HCT116 (cell line): ENCODE results near the gene PDE9A. TPM values are rescaled to one million over a fixed set of nuclear protein-coding genes. Genes with fewer than 3 reads are reported as not detected.

Source experiments
- ATAC-seq: fragments of 200-7000 bp; cut with Tn5 transposase; 2 replicates; pipeline ENCODE4 v1.9.1; 2020; ENCODE audit warnings: mild to moderate bottlenecking, moderate library complexity
- BruUV-seq: library from RNA; stranded (reverse); fragments of 400-500 nt; replicated peaks from 2 replicates; lab custom pipeline; 2021; lab: Mats Ljungman, UMichigan
- CTCF ChIA-PET: fragments of 300-600 bp; sonication (Branson Sonifier 250); formaldehyde crosslinking; loops from one replicate; lab custom pipeline; 2021; ENCODE audit warnings: antibody characterized with exemption; lab: Charles Lee
- POLR2A ChIA-PET: fragments of 300-600, 350-600 bp; sonication (Branson Sonifier 250); formaldehyde crosslinking; loops from one replicate; lab custom pipeline; 2021; ENCODE audit warnings: antibody characterized with exemption; lab: Charles Lee
- RAD21 ChIA-PET, 2 experiments: fragments of 300-600 bp; sonication (Branson Sonifier 250); formaldehyde crosslinking; loops; one replicate each; lab custom pipeline; 2023; ENCODE audit warnings: low total read pairs in 2 of 2; ENCODE audit not compliant: uncharacterized antibody in 2 of 2, unreplicated experiment in 2 of 2, low non-redundant PET in 1 of 2; lab: Charles Lee
- DNase-seq: peaks from one replicate; pipeline ENCODE4 v3.0.0-alpha.2; 2010; ENCODE audit warnings: low read depth, low spot score
- H2AFZ ChIP-seq: fragments of 200-600 bp; shearing (Covaris generic), sonication (generic); 2 replicates; pipeline ENCODE4 v1.6.1; 2017; ENCODE audit warnings: low read depth, mixed run types, mixed read lengths, antibody characterized with exemption, low read length; ENCODE audit not compliant: poor library complexity, severe bottlenecking
- H3K27ac ChIP-seq: 2 replicates; pipeline ENCODE4 v1.5.1; 2012; ENCODE audit warnings: low read depth, low read length
- H3K27me3 ChIP-seq: fragments of 200-600 bp; sonication (generic); 2 replicates; pipeline ENCODE4 v1.6.1; 2016; ENCODE audit warnings: mixed run types, low read length, mixed read lengths; ENCODE audit not compliant: insufficient read depth
- H3K36me3 ChIP-seq, 2 experiments: fragments of 200-500 bp in 1 of 2; fragments of 200-600 bp in 1 of 2; sonication (Bioruptor generic) in 1 of 2; sonication (generic) in 1 of 2; 2 replicates each; pipeline versions ENCODE4 v1.5.1 to v1.6.1; 2014 to 2016; ENCODE audit warnings: low read length in 2 of 2, inconsistent platforms in 1 of 2, mixed read lengths in 1 of 2, mixed run types in 1 of 2; ENCODE audit not compliant: insufficient read depth in 2 of 2, control insufficient read depth in 1 of 2
- H3K4me1 ChIP-seq, 2 experiments: fragments of 200-600 bp in 1 of 2; sonication (generic) in 1 of 2; 2 replicates each; pipeline versions ENCODE4 v1.5.1 to v1.6.1; 2012 to 2017; ENCODE audit warnings: low read length in 2 of 2, inconsistent platforms in 1 of 2, mild to moderate bottlenecking in 1 of 2, mixed read lengths in 1 of 2, mixed run types in 1 of 2, moderate library complexity in 1 of 2; ENCODE audit not compliant: insufficient read depth in 2 of 2, control insufficient read depth in 1 of 2
- H3K4me2 ChIP-seq: fragments of 200-600 bp; sonication (generic); 2 replicates; pipeline ENCODE4 v1.6.1; 2017; ENCODE audit warnings: mixed run types, low read length, mixed read lengths
- H3K4me3 ChIP-seq, 2 experiments: fragments of 200-600 bp in 1 of 2; sonication (generic) in 1 of 2; replicated peaks in 1 of 2; 2 replicates each; pipeline ENCODE4 v1.5.1; 2011 to 2016; ENCODE audit warnings: low read length in 2 of 2, control low read depth in 1 of 2, low read depth in 1 of 2, mild to moderate bottlenecking in 1 of 2, mixed read lengths in 1 of 2, mixed run types in 1 of 2
- H3K79me2 ChIP-seq: fragments of 200-600 bp; sonication (generic); 2 replicates; pipeline ENCODE4 v1.6.1; 2017; ENCODE audit warnings: mild to moderate bottlenecking, mixed run types, low read length, moderate library complexity, mixed read lengths; ENCODE audit not compliant: insufficient read depth
- H3K9ac ChIP-seq: fragments of 200-600 bp; sonication (generic); 2 replicates; pipeline ENCODE4 v1.6.1; 2016; ENCODE audit warnings: low read length, mixed read lengths
- H3K9me2 ChIP-seq: fragments of 200-600 bp; sonication (generic), shearing (Covaris generic); 2 replicates; pipeline ENCODE4 v1.6.1; 2017; ENCODE audit warnings: mixed run types, mild to moderate bottlenecking, moderate library complexity; ENCODE audit not compliant: insufficient read depth
- H3K9me3 ChIP-seq, 2 experiments: fragments of 200-500 bp in 1 of 2; fragments of 200-600 bp in 1 of 2; sonication (Bioruptor generic) in 1 of 2; sonication (generic) in 1 of 2; 2 replicates each; pipeline ENCODE4 v1.6.1; 2014 to 2017; ENCODE audit warnings: low read length in 2 of 2, mixed read lengths in 2 of 2, inconsistent platforms in 1 of 2, low read depth in 1 of 2, mild to moderate bottlenecking in 1 of 2, mixed run types in 1 of 2, moderate library complexity in 1 of 2; ENCODE audit not compliant: control insufficient read depth in 1 of 2, insufficient read depth in 1 of 2
- H4K20me1 ChIP-seq: fragments of 200-600 bp; sonication (generic), shearing (Covaris generic); 2 replicates; pipeline ENCODE4 v1.6.1; 2017; ENCODE audit warnings: mixed run types, mild to moderate bottlenecking, moderate library complexity; ENCODE audit not compliant: insufficient read depth
- CEBPB ChIP-seq: IDR thresholded peaks from 2 replicates; pipeline ENCODE4 v1.6.1; 2012; ENCODE audit warnings: low read depth
- FOSL1 ChIP-seq: IDR thresholded peaks from 2 replicates; pipeline ENCODE4 v1.6.1; 2012; ENCODE audit warnings: low read depth
- SIN3A ChIP-seq: IDR thresholded peaks from 2 replicates; pipeline ENCODE4 v1.6.1; 2012; ENCODE audit warnings: low read depth
- YY1 ChIP-seq: IDR thresholded peaks from 2 replicates; pipeline ENCODE4 v1.6.1; 2011; ENCODE audit warnings: low read length, low read depth, moderate library complexity, mild to moderate bottlenecking; ENCODE audit not compliant: insufficient replicate concordance; ENCODE audit errors: extremely low read depth
- ZNF274 ChIP-seq: fragments of 200-500 bp; sonication (Bioruptor generic); IDR thresholded peaks from 2 replicates; pipeline ENCODE4 v1.6.1; 2014; ENCODE audit warnings: mild to moderate bottlenecking, low read depth, low read length, inconsistent platforms
- intact Hi-C: fragments of 100-400 bp; cut with micrococcal nuclease; formaldehyde crosslinking; loops from 2 replicates; pipeline ENCODE4 v1.10.0; 2022
- total RNA-seq: library from RNA; stranded (reverse); gene quantifications from one replicate; pipeline ENCODE4 v1.2.1, GENCODE V29; 2021; ENCODE audit not compliant: unreplicated experiment
- TF ChIP-seq, protein P1 (sequence below), 3 experiments: fragments of 200-600 bp in 1 of 3; sonication (generic) in 1 of 3; IDR thresholded peaks in 2 of 3; conservative IDR thresholded peaks in 1 of 3; 2 replicates each; pipeline ENCODE4 v1.5.1; 2012 to 2017; ENCODE audit warnings: low read depth in 2 of 3, low read length in 2 of 3, antibody characterized with exemption in 1 of 3, borderline replicate concordance in 1 of 3, control low read depth in 1 of 3, mild to moderate bottlenecking in 1 of 3, mixed read lengths in 1 of 3, mixed run types in 1 of 3, moderate library complexity in 1 of 3; ENCODE audit not compliant: insufficient read depth in 1 of 3

PDE9A gene
- total RNA-seq, 1 experiment from 2014 or later: 31.4 TPM

DNA sequence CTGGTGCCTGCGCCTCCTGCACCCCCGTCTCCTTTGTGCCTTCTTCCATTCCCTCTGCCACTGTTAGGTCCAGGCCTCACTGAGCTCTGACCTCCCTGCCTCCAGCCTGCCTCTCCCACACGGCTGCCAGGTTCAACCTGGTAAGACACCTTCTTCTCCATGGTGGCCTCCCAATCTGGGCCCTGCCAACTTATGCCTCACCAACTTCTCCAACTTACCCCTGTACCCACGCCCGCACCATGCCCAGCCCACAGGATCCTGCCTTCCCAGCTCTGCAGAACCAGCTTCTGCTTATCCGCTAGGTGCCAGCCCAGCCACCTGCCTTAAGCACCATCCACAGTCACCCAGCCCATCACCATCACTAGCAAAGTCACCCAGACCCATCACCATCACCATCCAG, 37.2 kb downstream of the PDE9A start (continued):
- TF ChIP-seq CEBPB: no peak
- TF ChIP-seq, all 23 proteins: peak for 0

DNA sequence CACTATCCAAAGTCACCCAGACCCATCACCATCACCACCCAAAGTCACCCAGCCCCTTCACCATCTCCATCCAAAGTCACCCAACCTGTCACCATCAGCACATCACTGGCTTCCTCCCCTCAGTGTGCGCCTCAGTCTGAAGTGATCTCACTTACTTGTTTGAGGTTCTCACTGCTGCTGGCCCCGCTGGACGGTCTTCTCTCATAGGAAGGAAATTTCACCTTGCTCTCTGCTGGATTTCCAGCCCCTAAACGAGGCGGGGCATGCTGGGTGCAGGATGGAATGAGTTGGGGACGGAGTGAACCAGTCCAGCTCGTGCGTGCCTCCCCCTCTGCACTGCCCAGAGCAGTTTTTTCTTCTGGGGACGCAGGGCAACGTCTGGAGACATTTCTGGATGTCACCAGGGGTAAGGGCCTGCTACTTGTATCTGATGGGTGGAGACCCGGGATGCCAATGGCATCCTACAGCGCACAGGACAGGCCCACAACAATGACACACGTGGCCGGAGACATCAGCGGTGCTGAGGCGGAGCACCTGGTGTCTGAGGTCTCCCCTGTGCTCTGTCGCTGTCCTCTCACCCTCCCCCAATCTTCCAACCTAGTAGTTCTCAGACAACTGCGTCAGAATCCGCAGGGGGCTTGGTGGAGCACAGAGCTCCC, 38.6 kb downstream of the PDE9A start:
- CTCF ChIA-PET: no interaction called here
- Histone ChIP-seq H3K9ac (no peak overlapping the region), H3K36me3 (no peaks in the 10 kb centered on the region), H3K4me1 (no peaks in the 10 kb centered on the region), H3K9me2 (no peaks in the 10 kb centered on the region), H3K27me3 (no peaks in the 10 kb centered on the region), H3K27ac (no peak overlapping the region), H4K20me1 (no peaks in the 10 kb centered on the region), H3K4me3 (no peak overlapping the region), H2AFZ (no peak overlapping the region), H3K4me2 (no peak overlapping the region), H3K79me2 (no peaks in the 10 kb centered on the region), H3K9me3 (no peaks in the 10 kb centered on the region)
- TF ChIP-seq, protein P1, sequence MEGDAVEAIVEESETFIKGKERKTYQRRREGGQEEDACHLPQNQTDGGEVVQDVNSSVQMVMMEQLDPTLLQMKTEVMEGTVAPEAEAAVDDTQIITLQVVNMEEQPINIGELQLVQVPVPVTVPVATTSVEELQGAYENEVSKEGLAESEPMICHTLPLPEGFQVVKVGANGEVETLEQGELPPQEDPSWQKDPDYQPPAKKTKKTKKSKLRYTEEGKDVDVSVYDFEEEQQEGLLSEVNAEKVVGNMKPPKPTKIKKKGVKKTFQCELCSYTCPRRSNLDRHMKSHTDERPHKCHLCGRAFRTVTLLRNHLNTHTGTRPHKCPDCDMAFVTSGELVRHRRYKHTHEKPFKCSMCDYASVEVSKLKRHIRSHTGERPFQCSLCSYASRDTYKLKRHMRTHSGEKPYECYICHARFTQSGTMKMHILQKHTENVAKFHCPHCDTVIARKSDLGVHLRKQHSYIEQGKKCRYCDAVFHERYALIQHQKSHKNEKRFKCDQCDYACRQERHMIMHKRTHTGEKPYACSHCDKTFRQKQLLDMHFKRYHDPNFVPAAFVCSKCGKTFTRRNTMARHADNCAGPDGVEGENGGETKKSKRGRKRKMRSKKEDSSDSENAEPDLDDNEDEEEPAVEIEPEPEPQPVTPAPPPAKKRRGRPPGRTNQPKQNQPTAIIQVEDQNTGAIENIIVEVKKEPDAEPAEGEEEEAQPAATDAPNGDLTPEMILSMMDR (IDR thresholded peaks at IDR 0.05 in 2 of 3, conservative IDR thresholded peaks at IDR 0.05 in 1 of 3; ENCODE audit: borderline replicate concordance in 1 of 3, insufficient read depth in 1 of 3, low read depth in 2 of 3, low read length in 2 of 3): no peak
- ATAC-seq: no peak
- intact Hi-C loops: no loop called here
- DNase-seq: no peak
- RAD21 ChIA-PET: no interaction called here
- POLR2A ChIA-PET: no interaction called here
- BruUV-seq: no TSS peak

GRCh38 chr21:42692688-42693087, 39.3 kb downstream of the PDE9A start:
- TF ChIP-seq, protein P1 (IDR thresholded peaks at IDR 0.05 in 2 of 3, conservative IDR thresholded peaks at IDR 0.05 in 1 of 3; ENCODE audit: borderline replicate concordance in 1 of 3, insufficient read depth in 1 of 3, low read depth in 2 of 3, low read length in 2 of 3): no peak
- TF ChIP-seq SIN3A: no peak
- no peak for TF ChIP-seq FOSL1
- TF ChIP-seq ZNF274: no peak
- TF ChIP-seq YY1: no peak
- no peak for TF ChIP-seq CEBPB
- TF ChIP-seq, all 23 proteins: peak for 0
- RAD21 ChIA-PET: no interaction called here

More at GRCh38 chr21:42692688-42693087, 39.3 kb downstream of the PDE9A start:
- no peaks in the 10 kb centered on the region for H3K4me1 ChIP-seq
- no peak overlapping the region for H3K9ac ChIP-seq
- no peaks in the 10 kb centered on the region for H4K20me1 ChIP-seq
- BruUV-seq: no TSS peak
- CTCF ChIA-PET: no interaction called here
- DNase-seq (no peak), ATAC-seq (no peak)
- H3K27me3 ChIP-seq: no peaks in the 10 kb centered on the region
- no peaks in the 10 kb centered on the region for H3K9me2 ChIP-seq
- POLR2A ChIA-PET: no interaction called here
- H3K9me3 ChIP-seq: no peaks in the 10 kb centered on the region
- H3K27ac ChIP-seq: no peak overlapping the region
- H2AFZ ChIP-seq: no peak overlapping the region
- H3K79me2 ChIP-seq: no peaks in the 10 kb centered on the region
- H3K36me3 ChIP-seq: no peaks in the 10 kb centered on the region
- no peak overlapping the region for H3K4me2 ChIP-seq
- no peak overlapping the region for H3K4me3 ChIP-seq
- intact Hi-C loops: no loop called here
